Measurements from ENCODE around the gene CEP131.

Gene CEP131

DNA sequence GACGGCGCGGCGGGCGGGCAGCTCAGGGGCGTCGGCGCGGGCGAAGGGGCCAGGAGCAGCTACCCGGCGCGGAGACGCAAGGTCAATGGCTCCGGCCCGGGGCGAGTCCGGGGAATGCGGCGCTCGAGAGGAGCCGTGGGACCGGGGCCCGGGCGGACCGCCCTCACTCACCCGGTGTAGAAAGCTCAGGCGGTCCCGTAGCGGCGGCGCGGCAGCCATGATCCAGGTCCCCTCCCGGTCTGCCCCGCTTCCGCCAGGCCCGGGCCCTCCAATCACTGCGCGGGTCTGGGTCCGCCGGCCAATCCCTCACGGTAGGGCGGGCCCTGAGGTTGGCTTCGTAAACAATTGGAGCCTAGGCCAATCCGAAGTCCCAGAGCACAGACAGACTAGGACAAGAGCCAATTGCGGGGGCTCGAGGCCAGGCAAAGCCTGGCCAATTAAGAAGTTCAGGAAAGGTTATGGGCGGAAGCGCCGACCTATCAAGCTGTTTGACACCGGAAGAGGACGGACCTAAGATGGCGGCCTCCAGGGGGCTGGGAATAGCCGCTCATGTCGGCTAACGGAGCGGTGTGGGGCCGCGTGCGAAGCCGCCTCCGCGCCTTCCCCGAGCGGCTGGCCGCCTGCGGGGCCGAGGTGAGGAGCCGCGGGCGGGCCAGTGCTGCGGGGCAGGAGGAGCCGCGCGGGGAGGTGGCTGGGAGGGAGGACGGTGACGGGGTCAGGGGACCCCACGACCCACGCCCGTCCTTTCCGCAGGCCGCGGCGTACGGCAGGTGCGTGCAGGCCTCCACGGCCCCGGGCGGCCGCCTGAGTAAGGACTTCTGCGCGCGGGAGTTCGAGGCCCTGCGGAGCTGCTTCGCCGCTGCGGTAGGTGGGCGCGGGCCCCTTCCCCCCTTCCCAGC, 16.3 kb upstream of the CEP131 start, which contains the start of the genes NDUFAF8 and TEPSIN:
Gene NDUFAF8, plus strand, starts transcription at position 504 of the 899 bp plus-strand sequence. Its CDS starts 46 bp downstream, at position 550.
Gene TEPSIN, minus strand, starts transcription at position 241 of the 899 bp plus-strand sequence. Its CDS starts 22 bp downstream, at position 219.
- peaks cover 32% of the 10 kb centered on the region for H3K79me2 ChIP-seq (ENCODE audit: insufficient read depth, low read length)
- H2AFZ ChIP-seq (ENCODE audit: low read depth, low read length, severe bottlenecking): peak within 1 kb of the TSS; percentile 8
- no peaks in the 10 kb centered on the region for H3K9me2 ChIP-seq (replicated peaks; ENCODE audit: insufficient read depth, low read length)
- no peaks in the 10 kb centered on the region for H3K36me3 ChIP-seq (ENCODE audit: low read length)
- peak within 1 kb of the TSS; percentile 86 for H3K4me3 ChIP-seq (ENCODE audit: insufficient read depth, low read length, poor library complexity, severe bottlenecking)
- no peaks in the 10 kb centered on the region for H4K20me1 ChIP-seq (ENCODE audit: low read depth, low read length)
- H3K4me2 ChIP-seq (ENCODE audit: low read depth, low read length, poor library complexity, severe bottlenecking): peak within 1 kb of the TSS; percentile 74
- H3K27ac ChIP-seq (ENCODE audit: low read depth, low read length): peak within 1 kb of the TSS; percentile 77
- H3K9ac ChIP-seq (ENCODE audit: low read length): peak within 1 kb of the TSS; percentile 85
- H3K27me3 ChIP-seq (ENCODE audit: low read length): no peaks in the 10 kb centered on the region
- H3K9me3 ChIP-seq (ENCODE audit: insufficient read depth, low read length): no peaks in the 10 kb centered on the region
- TF ChIP-seq, protein P1, sequence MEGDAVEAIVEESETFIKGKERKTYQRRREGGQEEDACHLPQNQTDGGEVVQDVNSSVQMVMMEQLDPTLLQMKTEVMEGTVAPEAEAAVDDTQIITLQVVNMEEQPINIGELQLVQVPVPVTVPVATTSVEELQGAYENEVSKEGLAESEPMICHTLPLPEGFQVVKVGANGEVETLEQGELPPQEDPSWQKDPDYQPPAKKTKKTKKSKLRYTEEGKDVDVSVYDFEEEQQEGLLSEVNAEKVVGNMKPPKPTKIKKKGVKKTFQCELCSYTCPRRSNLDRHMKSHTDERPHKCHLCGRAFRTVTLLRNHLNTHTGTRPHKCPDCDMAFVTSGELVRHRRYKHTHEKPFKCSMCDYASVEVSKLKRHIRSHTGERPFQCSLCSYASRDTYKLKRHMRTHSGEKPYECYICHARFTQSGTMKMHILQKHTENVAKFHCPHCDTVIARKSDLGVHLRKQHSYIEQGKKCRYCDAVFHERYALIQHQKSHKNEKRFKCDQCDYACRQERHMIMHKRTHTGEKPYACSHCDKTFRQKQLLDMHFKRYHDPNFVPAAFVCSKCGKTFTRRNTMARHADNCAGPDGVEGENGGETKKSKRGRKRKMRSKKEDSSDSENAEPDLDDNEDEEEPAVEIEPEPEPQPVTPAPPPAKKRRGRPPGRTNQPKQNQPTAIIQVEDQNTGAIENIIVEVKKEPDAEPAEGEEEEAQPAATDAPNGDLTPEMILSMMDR (IDR thresholded peaks at IDR 0.05; ENCODE audit: insufficient read depth, low read length, poor library complexity, severe bottlenecking): no peak
- TF ChIP-seq EZH2phosphoT487 (conservative IDR thresholded peaks at IDR 0.05; ENCODE audit: low read length): no peak
- H3F3A ChIP-seq (ENCODE audit: insufficient read depth): 0 out of 2 replicates have a peak, but pooled peaks cover 7% of the 10 kb centered on the region

DNA sequence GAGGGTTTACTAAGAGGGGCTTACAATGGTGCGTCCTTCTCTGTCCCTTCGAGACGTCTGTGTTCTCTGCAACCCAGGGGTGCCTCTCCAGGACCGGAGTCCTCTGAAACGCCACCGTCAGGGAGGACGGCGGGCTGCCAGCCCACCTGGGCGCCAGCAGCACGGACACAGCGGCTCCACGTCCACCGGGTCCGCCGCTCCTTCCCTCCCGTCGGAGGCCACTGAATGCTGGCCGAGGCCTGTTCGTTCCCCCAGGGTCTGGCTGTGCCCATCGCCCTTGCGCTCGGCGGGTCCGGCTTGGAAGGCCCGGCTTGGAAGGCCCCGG, 15.7 kb upstream of the CEP131 start:
- peak overlapping the region; percentile 84 for H3K9ac ChIP-seq (ENCODE audit: low read length)
- H3F3A ChIP-seq (ENCODE audit: insufficient read depth): 0 out of 2 replicates have a peak, but pooled peaks cover 7% of the 10 kb centered on the region
- peaks cover 32% of the 10 kb centered on the region for H3K79me2 ChIP-seq (ENCODE audit: insufficient read depth, low read length)
- H3K9me2 ChIP-seq (replicated peaks; ENCODE audit: insufficient read depth, low read length): no peaks in the 10 kb centered on the region
- H3K27me3 ChIP-seq (ENCODE audit: low read length): no peaks in the 10 kb centered on the region
- no peaks in the 10 kb centered on the region for H4K20me1 ChIP-seq (ENCODE audit: low read depth, low read length)
- no peaks in the 10 kb centered on the region for H3K36me3 ChIP-seq (ENCODE audit: low read length)
- peak overlapping the region; percentile 8 for H2AFZ ChIP-seq (ENCODE audit: low read depth, low read length, severe bottlenecking)
- H3K4me3 ChIP-seq (ENCODE audit: insufficient read depth, low read length, poor library complexity, severe bottlenecking): peak overlapping the region; percentile 86
- no peaks in the 10 kb centered on the region for H3K9me3 ChIP-seq (ENCODE audit: insufficient read depth, low read length)
- no peak overlapping the region for H3K27ac ChIP-seq (ENCODE audit: low read depth, low read length)
- TF ChIP-seq, protein P1 (IDR thresholded peaks at IDR 0.05; ENCODE audit: insufficient read depth, low read length, poor library complexity, severe bottlenecking): no peak
- no peak for TF ChIP-seq EZH2phosphoT487 (conservative IDR thresholded peaks at IDR 0.05; ENCODE audit: low read length)
- peak overlapping the region; percentile 72 for H3K4me2 ChIP-seq (ENCODE audit: low read depth, low read length, poor library complexity, severe bottlenecking)

DNA sequence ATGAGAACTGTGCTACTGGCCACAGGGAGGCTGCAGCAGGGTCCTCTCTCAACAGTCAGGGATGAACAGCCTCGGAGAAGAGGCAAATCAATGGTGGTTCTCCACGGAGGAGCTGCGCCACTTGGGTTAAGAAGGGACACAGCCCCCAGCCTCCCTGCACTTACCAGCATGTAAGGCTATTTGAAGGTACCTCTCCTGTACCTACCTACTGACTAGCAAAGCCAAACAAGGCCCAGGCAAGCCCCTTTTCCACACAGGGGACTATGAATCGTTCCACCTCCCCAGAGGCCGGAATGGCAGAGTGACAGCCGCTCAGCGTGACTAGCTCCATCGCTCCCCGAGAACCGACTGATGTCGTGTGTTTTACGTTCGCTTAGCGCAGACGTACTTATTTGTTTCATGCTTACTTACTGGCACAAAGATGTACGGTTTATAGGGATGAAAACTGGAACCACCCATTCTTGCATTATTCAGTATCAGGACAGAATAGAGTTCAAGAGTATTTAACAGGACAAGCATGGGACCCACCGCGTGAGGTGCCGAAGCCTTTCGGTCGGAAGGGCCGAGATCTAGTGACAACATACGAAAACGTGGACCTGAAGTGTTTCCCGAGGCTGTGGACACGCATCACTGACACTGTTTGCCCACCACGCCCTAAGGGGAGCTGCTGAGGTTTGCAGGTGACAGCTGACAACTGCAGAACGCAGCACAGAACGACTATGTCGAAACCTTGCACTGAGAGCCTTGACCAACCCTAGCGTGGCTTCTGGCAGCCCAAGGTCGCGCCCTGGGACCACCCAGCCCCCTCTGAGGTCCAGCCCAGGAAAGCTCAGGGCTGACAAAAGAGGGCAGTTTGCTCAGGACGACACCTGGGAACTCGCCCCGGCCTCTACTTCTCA, 15.1 kb upstream of the CEP131 start:
- peaks cover 32% of the 10 kb centered on the region for H3K79me2 ChIP-seq (ENCODE audit: insufficient read depth, low read length)
- H3K4me2 ChIP-seq (ENCODE audit: low read depth, low read length, poor library complexity, severe bottlenecking): peak overlapping the region; percentile 72
- no peaks in the 10 kb centered on the region for H3K9me3 ChIP-seq (ENCODE audit: insufficient read depth, low read length)
- no peaks in the 10 kb centered on the region for H3K36me3 ChIP-seq (ENCODE audit: low read length)
- no peak overlapping the region for H3K27ac ChIP-seq (ENCODE audit: low read depth, low read length)
- 0 out of 2 replicates have a peak, but pooled peaks cover 7% of the 10 kb centered on the region for H3F3A ChIP-seq (ENCODE audit: insufficient read depth)
- H2AFZ ChIP-seq (ENCODE audit: low read depth, low read length, severe bottlenecking): no peak overlapping the region
- H3K9me2 ChIP-seq (replicated peaks; ENCODE audit: insufficient read depth, low read length): no peaks in the 10 kb centered on the region
- H4K20me1 ChIP-seq (ENCODE audit: low read depth, low read length): no peaks in the 10 kb centered on the region
- no peaks in the 10 kb centered on the region for H3K27me3 ChIP-seq (ENCODE audit: low read length)
- peak overlapping the region; percentile 84 for H3K9ac ChIP-seq (ENCODE audit: low read length)
- H3K4me3 ChIP-seq (ENCODE audit: insufficient read depth, low read length, poor library complexity, severe bottlenecking): peak overlapping the region; percentile 86
- TF ChIP-seq, protein P1 (IDR thresholded peaks at IDR 0.05; ENCODE audit: insufficient read depth, low read length, poor library complexity, severe bottlenecking): no peak
- no peak for TF ChIP-seq EZH2phosphoT487 (conservative IDR thresholded peaks at IDR 0.05; ENCODE audit: low read length)

All from SU-DHL-6 (cell line).